Thyroid gland (tissue), 4 donors: ENCODE results near the gene DOCK10. TPM values are rescaled to one million over a fixed set of nuclear protein-coding genes. Genes with fewer than 3 reads are reported as not detected.

Source experiments
- DNase-seq, 2 donors: peaks; one replicate each; pipeline ENCODE4 v3.0.0-alpha.2; 2019
- H3K27ac ChIP-seq, 3 donors: fragments of 200-600 bp; sonication (generic); 1 replicate in 2 of 3; 2 replicates in 1 of 3; pipeline ENCODE4 v1.5.1; 2016 to 2019; ENCODE audit warnings: mild to moderate bottlenecking in 1 of 3, moderate library complexity in 1 of 3
- H3K27me3 ChIP-seq: fragments of 200-600 bp; sonication (generic); one replicate; pipeline ENCODE4 v1.5.1; 2019
- H3K36me3 ChIP-seq, 2 donors: fragments of 200-600 bp; sonication (generic); one replicate each; pipeline ENCODE4 v1.5.1; 2016 to 2019
- H3K4me1 ChIP-seq, 2 donors: fragments of 200-600 bp; sonication (generic); one replicate each; pipeline ENCODE4 v1.5.1; 2017 to 2019
- H3K4me3 ChIP-seq, 3 donors: fragments of 200-600 bp; sonication (generic); replicated peaks in 1 of 3; 1 replicate in 2 of 3; 2 replicates in 1 of 3; pipeline ENCODE4 v1.5.1; 2016; ENCODE audit warnings: mild to moderate bottlenecking in 1 of 3
- H3K9me3 ChIP-seq: fragments of 200-600 bp; sonication (generic); one replicate; pipeline ENCODE4 v1.5.1; 2017
- CTCF ChIP-seq, 6 experiments: fragments of 200-600 bp in 3 of 6; fragments of 450-650 bp in 3 of 6; sonication (generic) in 3 of 6; IDR thresholded peaks; one replicate each; pipeline ENCODE4 v1.5.1; 2016 to 2019; ENCODE audit warnings: antibody characterized with exemption in 6 of 6, mild to moderate bottlenecking in 2 of 6, inconsistent platforms in 1 of 6, moderate library complexity in 1 of 6
- POLR2A ChIP-seq, 2 donors: fragments of 450-650 bp; IDR thresholded peaks; one replicate each; pipeline ENCODE4 v1.6.1; 2017; ENCODE audit warnings: antibody characterized with exemption in 2 of 2, mild to moderate bottlenecking in 2 of 2, moderate library complexity in 1 of 2
- WGBS, 2 donors: methylation state at CpG; one replicate each; pipeline ENCODE4 v1.1.5; 2017; 5-methylcytosine and 5-hydroxymethylcytosine counted together
- intact Hi-C: fragments of 100-400 bp; cut with DNase I; formaldehyde crosslinking; loops from one replicate; pipeline ENCODE4 v1.15.1; 2023
- total RNA-seq, 4 donors: library from RNA; depleted of rRNA; stranded (reverse); fragments of >200 nt; gene quantifications; one replicate each; pipeline ENCODE4 v1.2.3, GENCODE V29; 2016

The DOCK10 gene
- total RNA-seq, 4 donors from 2014 or later = 4.6 to 8.9 (median 7.1) TPM

GRCh38 chr2:224999754-225000153, 42.5 kb downstream of the DOCK10 start:
- 89% methylated on average over 3 of the region's 3 CpGs for WGBS, 2 donors
- Histone ChIP-seq H3K27ac (no peak overlapping the region), H3K4me1 (peaks cover 0 to 10% of the 10 kb centered on the region in 2 donors), H3K4me3 (no peak overlapping the region), H3K27me3 (no peaks in the 10 kb centered on the region), H3K36me3 (no peaks in the 10 kb centered on the region), H3K9me3 (no peaks in the 10 kb centered on the region)
- TF ChIP-seq POLR2A (IDR thresholded peaks at IDR 0.05) (no peak), CTCF (IDR thresholded peaks at IDR 0.05) (no peak)
- intact Hi-C loops = no loop called here
- DNase-seq = no peak

- intact Hi-C loops = no loop called here
- Histone ChIP-seq H3K4me1 (peaks cover 0 to 5% of the 10 kb centered on the region in 2 donors), H3K9me3 (no peaks in the 10 kb centered on the region), H3K27ac (no peak overlapping the region), H3K27me3 (no peaks in the 10 kb centered on the region), H3K4me3 (no peak overlapping the region), H3K36me3 (no peaks in the 10 kb centered on the region)
- no peak for TF ChIP-seq POLR2A (IDR thresholded peaks at IDR 0.05)
- no peak for TF ChIP-seq CTCF (IDR thresholded peaks at IDR 0.05)
- 77 to 83% methylated on average over 1 of the region's 1 CpG for whole genome bisulfite sequencing, 2 donors
- DNase-seq = no peak
Measured at GRCh38 chr2:224999321-224999720, 42.9 kb downstream of the DOCK10 start.

GRCh38 chr2:224997802-224998201, 44.5 kb downstream of the DOCK10 start:
- no peaks in the 10 kb centered on the region for H3K27me3 ChIP-seq
- H3K36me3 ChIP-seq = no peaks in the 10 kb centered on the region
- TF ChIP-seq POLR2A (IDR thresholded peaks at IDR 0.05) = no peak
- TF ChIP-seq CTCF (IDR thresholded peaks at IDR 0.05) = no peak
- peaks cover 0 to 3% of the 10 kb centered on the region in 2 donors for H3K4me1 ChIP-seq
- intact Hi-C loops = no loop called here
- H3K4me3 ChIP-seq = no peak overlapping the region
- H3K27ac ChIP-seq = no peak overlapping the region
- DNase-seq = no peak
- 89 to 90% methylated on average over 8 of the region's 8 CpGs for WGBS, 2 donors
- no peaks in the 10 kb centered on the region for H3K9me3 ChIP-seq

- Histone ChIP-seq H3K9me3 (no peaks in the 10 kb centered on the region), H3K4me3 (no peak overlapping the region), H3K27me3 (no peaks in the 10 kb centered on the region), H3K36me3 (no peaks in the 10 kb centered on the region), H3K4me1 (no peaks in the 10 kb centered on the region), H3K27ac (no peak overlapping the region)
- intact Hi-C loops = no loop called here
- TF ChIP-seq POLR2A (IDR thresholded peaks at IDR 0.05) (no peak), CTCF (IDR thresholded peaks at IDR 0.05) (no peak)
- no peak for DNase-seq
- 91 to 98% methylated on average over 3 of the region's 3 CpGs for WGBS, 2 donors
Measured at GRCh38 chr2:224995419-224995818, 46.8 kb downstream of the DOCK10 start.

- no peaks in the 10 kb centered on the region for H3K27me3 ChIP-seq
- no peak overlapping the region for H3K4me3 ChIP-seq
- intact Hi-C loops = no loop called here
- WGBS, 2 donors = 82 to 86% methylated on average over 1 of the region's 1 CpG
- no peak for DNase-seq
- H3K36me3 ChIP-seq = no peaks in the 10 kb centered on the region
- H3K4me1 ChIP-seq = no peaks in the 10 kb centered on the region
- TF ChIP-seq POLR2A (IDR thresholded peaks at IDR 0.05) (no peak), CTCF (IDR thresholded peaks at IDR 0.05) (no peak)
- H3K27ac ChIP-seq = no peak overlapping the region
- no peaks in the 10 kb centered on the region for H3K9me3 ChIP-seq
Measured at GRCh38 chr2:224994242-224994823, 47.9 kb downstream of the DOCK10 start.
